RCC 7860 (cell line): ENCODE results near the gene MOGAT1.
"Not testable (repeated sequence)": the region's sequence is repeated elsewhere in the genome, so short reads cannot be mapped to it uniquely, and the experiment has no call there.

ENCODE experiments used
- DNase-seq: peaks from one replicate; pipeline ENCODE4 v3.0.0-alpha.2; 2015; ENCODE audit warnings: low spot score
- FAIRE-seq: peaks from 2 replicates; lab custom pipeline; 2012; peaks lifted over from hg19 to GRCh38; lab: Jason Lieb, UNC

Gene MOGAT1

GRCh38 chr2:222738312-222738711, 66.9 kb downstream of the MOGAT1 start:
- FAIRE-seq = no peak

GRCh38 chr2:222738809-222739208, 67.4 kb downstream of the MOGAT1 start:
- FAIRE-seq (no peak), DNase-seq (no peak)

More at GRCh38 chr2:222738312-222738711, 66.9 kb downstream of the MOGAT1 start:
- DNase-seq = no peak

GRCh38 chr2:222739939-222740338, 68.5 kb downstream of the MOGAT1 start:
- DNase-seq = no peak
- FAIRE-seq = no peak

GRCh38 chr2:222743251-222743812, 71.9 kb downstream of the MOGAT1 start:
- FAIRE-seq = no peak
- no peak for DNase-seq

- FAIRE-seq (no peak), DNase-seq (no peak)
Measured at GRCh38 chr2:222745836-222746559, 74.5 kb downstream of the MOGAT1 start.

- DNase-seq (no peak), FAIRE-seq (no peak)
Measured at GRCh38 chr2:222747526-222748160, 76.2 kb downstream of the MOGAT1 start.

- FAIRE-seq (no peak), DNase-seq (no peak)
Measured at GRCh38 chr2:222750533-222750932, 79.1 kb downstream of the MOGAT1 start.

GRCh38 chr2:222751238-222751637, 79.8 kb downstream of the MOGAT1 start:
- FAIRE-seq (no peak), DNase-seq (no peak)

GRCh38 chr2:222751821-222752719, 80.6 kb downstream of the MOGAT1 start:
- no peak for FAIRE-seq
- no peak for DNase-seq

- FAIRE-seq = no peak
Measured at GRCh38 chr2:222752746-222753145, 81.3 kb downstream of the MOGAT1 start.

GRCh38 chr2:222753251-222753824, 81.9 kb downstream of the MOGAT1 start:
- no peak for DNase-seq
- FAIRE-seq = no peak

More at GRCh38 chr2:222752746-222753145, 81.3 kb downstream of the MOGAT1 start:
- DNase-seq = no peak

- DNase-seq (no peak), FAIRE-seq (no peak)
Measured at GRCh38 chr2:222754324-222754930, 83.0 kb downstream of the MOGAT1 start.

GRCh38 chr2:222755593-222755992, 84.1 kb downstream of the MOGAT1 start:
- not testable (repeated sequence) for FAIRE-seq, DNase-seq

- FAIRE-seq = no peak
- no peak for DNase-seq
Measured at GRCh38 chr2:222756362-222756831, 84.9 kb downstream of the MOGAT1 start.

GRCh38 chr2:222756951-222757650, 85.6 kb downstream of the MOGAT1 start:
- DNase-seq = peak; percentile 83

More at GRCh38 chr2:222756951-222757650, 85.6 kb downstream of the MOGAT1 start:
- peak; percentile 87 for FAIRE-seq
